SK-N-MC (cell line): ENCODE measurements around the gene PCED1B.

Experiments
- DNase-seq: peaks from one replicate; pipeline ENCODE4 v3.0.0-alpha.2; 2011; ENCODE audit warnings: low read depth, low spot score
- H3K27ac ChIP-seq: fragments of 200-600 bp; sonication (generic); 2 replicates; pipeline ENCODE4 v1.5.1; 2016; ENCODE audit warnings: mixed run types
- H3K36me3 ChIP-seq: fragments of 200-600 bp; sonication (generic); 2 replicates; pipeline ENCODE4 v1.6.1; 2017; ENCODE audit warnings: antibody characterized with exemption, low read length, mixed read lengths; ENCODE audit not compliant: insufficient read depth
- H3K4me3 ChIP-seq: fragments of 200-600 bp; sonication (generic); 2 replicates; pipeline ENCODE4 v1.5.1; 2016
- H3K9ac ChIP-seq: fragments of 200-600 bp; sonication (generic); 2 replicates; pipeline ENCODE4 v1.8.0; 2017; ENCODE audit warnings: mixed run types, mixed read lengths; ENCODE audit not compliant: insufficient read length
- H3K9me3 ChIP-seq: fragments of 200-600 bp; sonication (generic); 2 replicates; pipeline ENCODE4 v1.6.1; 2017; ENCODE audit warnings: low read depth, mild to moderate bottlenecking, antibody characterized with exemption, low read length, moderate library complexity, mixed read lengths
- EZH2 ChIP-seq: fragments of 200-600 bp; sonication (generic); IDR thresholded peaks from one replicate; pipeline ENCODE4 v1.6.1; 2017; ENCODE audit warnings: antibody characterized with exemption
- FOXP2 ChIP-seq: optimal IDR thresholded peaks from 2 replicates; pipeline ENCODE3; 2011; ENCODE audit warnings: mild to moderate bottlenecking, moderate library complexity; ENCODE audit not compliant: insufficient read depth; ENCODE audit errors: extremely low read length, control extremely low read depth
- POLR2AphosphoS5 ChIP-seq: IDR thresholded peaks from 2 replicates; pipeline ENCODE4 v1.6.1; 2012; ENCODE audit warnings: mild to moderate bottlenecking, low read depth, low read length, borderline replicate concordance

The PCED1B gene

DNA sequence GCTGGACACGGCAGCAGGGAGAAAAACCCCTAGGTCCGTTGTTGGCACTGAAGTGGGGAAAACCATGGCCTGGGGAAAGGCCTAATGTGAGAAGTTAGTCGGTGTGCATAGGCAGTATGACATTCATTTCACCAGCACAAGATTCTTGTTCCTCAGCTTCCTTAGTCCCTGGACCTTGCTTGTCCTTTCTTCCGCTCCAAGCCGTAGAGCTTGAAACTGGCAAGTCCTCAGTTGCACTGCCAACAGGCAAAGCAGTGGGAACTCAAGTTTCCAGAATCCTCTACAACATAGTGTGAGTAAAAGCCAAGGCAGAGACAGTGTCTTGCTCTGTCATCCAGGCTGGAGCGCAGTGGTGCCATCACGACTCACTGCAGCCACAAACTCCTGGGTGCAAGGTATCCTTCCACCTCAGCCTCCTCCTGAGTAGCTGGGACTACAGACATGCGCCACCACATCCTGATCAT lies 138.8 kb downstream of the PCED1B start:
- H3K9me3 ChIP-seq = no peaks in the 10 kb centered on the region
- H3K27ac ChIP-seq = no peak overlapping the region
- no peak for TF ChIP-seq FOXP2
- TF ChIP-seq POLR2AphosphoS5 = no peak
- TF ChIP-seq EZH2 = no peak
- H3K9ac ChIP-seq = no peak overlapping the region
- H3K36me3 ChIP-seq = no peaks in the 10 kb centered on the region
- DNase-seq = no peak
- H3K4me3 ChIP-seq = no peak overlapping the region

DNA sequence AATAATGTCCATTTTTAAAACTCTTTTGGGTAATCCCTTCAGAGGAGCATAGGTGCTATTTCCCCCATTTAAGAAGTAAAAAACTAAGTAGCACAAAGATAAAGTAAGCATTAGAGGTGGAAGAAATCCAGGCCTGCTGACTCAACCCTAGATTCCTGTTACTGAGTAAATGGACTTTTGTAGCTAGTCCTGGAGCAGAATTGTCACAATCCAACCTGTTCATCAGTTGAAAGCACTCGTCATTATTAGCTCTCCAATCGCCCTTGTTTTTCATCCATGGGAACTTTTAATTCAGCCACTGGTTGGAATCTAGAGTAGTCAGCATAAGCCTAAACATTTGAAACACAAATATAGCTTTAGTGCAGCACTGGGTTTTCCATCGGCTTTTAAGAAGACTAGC lies 139.8 kb downstream of the PCED1B start:
- no peak for DNase-seq
- no peak overlapping the region for H3K9ac ChIP-seq
- no peak for TF ChIP-seq FOXP2
- TF ChIP-seq EZH2 = no peak
- no peak for TF ChIP-seq POLR2AphosphoS5
- no peaks in the 10 kb centered on the region for H3K36me3 ChIP-seq
- H3K4me3 ChIP-seq = no peak overlapping the region
- no peaks in the 10 kb centered on the region for H3K9me3 ChIP-seq
- H3K27ac ChIP-seq = no peak overlapping the region

DNA sequence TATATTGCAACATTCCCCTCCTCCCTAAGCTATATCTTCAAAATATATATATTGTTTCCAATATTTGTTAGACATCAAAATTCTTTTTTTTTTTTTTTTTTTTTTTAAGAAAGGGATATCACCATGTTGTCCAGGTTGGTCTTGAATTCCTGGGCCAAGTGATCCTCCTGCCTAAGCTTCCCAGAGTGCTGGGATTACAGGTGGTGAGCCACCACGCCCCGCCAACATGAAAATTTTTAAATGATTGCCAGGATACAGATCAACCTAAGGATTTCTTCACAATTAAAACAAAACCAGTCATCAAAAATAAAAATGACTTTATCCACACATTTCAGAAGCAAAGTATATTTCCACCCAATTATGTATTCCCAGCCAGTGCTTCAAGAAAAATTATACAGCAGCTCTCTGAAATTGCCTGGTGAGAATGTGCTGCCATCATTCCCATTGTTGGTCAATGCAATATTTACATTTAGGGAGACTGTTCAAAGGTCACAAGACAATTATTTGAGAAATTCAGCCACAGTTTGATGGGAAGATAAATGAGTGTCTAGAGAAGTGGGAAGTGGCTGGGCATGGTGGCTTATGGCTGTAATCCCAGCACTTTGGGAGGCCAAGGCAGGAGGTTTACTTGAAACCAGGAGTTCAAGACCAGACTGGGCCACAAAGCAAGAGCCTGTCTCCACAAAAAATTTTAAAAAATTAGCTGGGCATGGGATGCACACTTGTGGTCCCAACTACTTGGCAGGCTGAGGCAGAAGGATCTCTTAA lies 142.0 kb downstream of the PCED1B start:
- H3K27ac ChIP-seq = no peak overlapping the region
- no peak for TF ChIP-seq POLR2AphosphoS5
- TF ChIP-seq FOXP2 = no peak
- no peak for TF ChIP-seq EZH2
- H3K9me3 ChIP-seq = no peaks in the 10 kb centered on the region
- no peak overlapping the region for H3K9ac ChIP-seq
- no peaks in the 10 kb centered on the region for H3K36me3 ChIP-seq
- no peak overlapping the region for H3K4me3 ChIP-seq
- no peak for DNase-seq

DNA sequence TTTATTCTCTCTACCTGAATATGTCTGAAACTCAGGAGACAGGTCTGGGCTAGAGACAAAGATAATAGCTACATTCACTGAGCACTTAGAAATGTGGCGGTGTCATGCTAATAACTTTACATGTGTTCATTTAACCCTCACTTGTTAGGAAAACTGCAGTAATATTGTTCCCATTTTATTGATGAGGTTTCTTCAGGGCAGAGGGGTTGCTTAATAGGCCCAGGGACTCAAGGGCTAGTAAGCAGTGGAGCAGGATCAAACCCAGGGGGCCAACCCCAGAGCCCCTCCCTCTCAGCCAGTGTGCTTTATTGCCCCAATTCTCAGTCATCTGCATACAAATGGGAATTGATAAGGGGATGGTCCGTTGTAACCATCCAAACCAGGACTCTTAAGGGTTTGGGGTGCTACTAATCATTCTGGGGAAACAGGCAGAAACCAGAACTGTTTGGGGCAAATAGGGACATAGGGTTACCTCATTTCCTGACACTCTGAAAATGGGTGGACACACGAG lies 143.2 kb downstream of the PCED1B start:
- Histone ChIP-seq H3K9me3 (no peaks in the 10 kb centered on the region), H3K4me3 (no peak overlapping the region), H3K27ac (peak overlapping the region; percentile 72), H3K9ac (peak overlapping the region; percentile 59), H3K36me3 (no peaks in the 10 kb centered on the region)
- DNase-seq = no peak
- TF ChIP-seq POLR2AphosphoS5 (no peak), FOXP2 (no peak), EZH2 (no peak)

DNA sequence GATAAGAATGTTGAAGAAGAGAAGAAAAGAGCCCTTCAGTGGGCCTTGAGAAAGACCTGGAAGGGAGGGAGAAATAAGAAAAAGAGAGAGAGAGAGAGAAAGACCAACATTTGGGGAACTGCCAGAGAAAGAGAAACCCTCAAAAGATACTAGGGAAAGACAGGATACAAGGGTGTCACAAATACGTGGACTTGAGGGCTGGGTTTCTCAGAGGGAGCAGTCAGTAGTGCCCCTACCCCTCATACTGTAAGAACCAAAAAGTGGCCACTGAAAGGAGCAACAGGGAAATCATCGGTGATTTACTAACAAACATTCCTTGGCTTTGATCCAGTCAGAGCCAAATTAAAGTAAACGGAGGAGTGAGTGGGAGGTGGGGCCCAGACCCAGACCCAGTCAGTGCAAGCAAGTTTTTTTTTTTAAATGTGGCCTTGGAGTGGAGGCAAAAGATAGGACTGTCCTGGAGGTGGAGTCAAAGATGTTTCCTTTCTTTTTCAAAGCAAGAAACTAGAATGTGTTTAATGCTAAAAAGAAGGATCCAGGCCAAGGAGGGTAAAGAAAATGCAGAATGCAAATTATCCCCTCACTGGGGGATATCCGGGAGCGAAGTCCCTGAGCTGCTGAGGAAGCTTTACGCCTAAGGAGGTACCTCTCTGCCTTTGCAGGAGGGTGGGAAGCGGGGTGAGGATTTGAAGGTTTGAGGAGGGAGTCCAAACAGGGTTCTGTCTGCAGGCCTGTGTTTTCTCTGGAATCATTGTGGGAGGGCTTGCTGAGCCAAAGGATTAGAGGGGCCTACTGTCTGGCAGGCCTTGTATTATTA lies 143.8 kb downstream of the PCED1B start:
- H3K27ac ChIP-seq = peak overlapping the region; percentile 72
- H3K4me3 ChIP-seq = peak overlapping the region; percentile 30
- no peaks in the 10 kb centered on the region for H3K36me3 ChIP-seq
- H3K9me3 ChIP-seq = no peaks in the 10 kb centered on the region
- no peak for DNase-seq
- peak overlapping the region; percentile 59 for H3K9ac ChIP-seq
- TF ChIP-seq POLR2AphosphoS5 (no peak), FOXP2 (no peak), EZH2 (no peak)

DNA sequence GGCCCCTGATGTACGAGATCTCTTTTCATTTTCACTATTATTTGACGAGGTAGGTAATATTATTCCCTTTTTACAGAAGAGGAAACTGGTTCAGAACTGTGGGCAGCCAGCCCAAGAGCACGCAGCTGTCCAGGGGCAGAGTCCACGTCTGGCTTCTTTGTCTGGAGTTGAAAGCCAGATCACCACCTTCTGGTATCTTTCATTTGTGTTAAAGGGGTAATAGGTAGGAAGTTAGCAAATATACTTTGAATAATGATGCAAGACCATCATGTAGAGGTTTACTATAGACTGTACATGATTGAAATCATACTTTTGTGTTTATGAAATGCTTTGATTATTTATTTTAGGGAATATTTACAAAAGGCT lies 144.4 kb downstream of the PCED1B start:
- TF ChIP-seq FOXP2 (no peak), POLR2AphosphoS5 (no peak), EZH2 (no peak)
- H3K9ac ChIP-seq = peak overlapping the region; percentile 59
- peak overlapping the region; percentile 72 for H3K27ac ChIP-seq
- H3K9me3 ChIP-seq = no peaks in the 10 kb centered on the region
- H3K36me3 ChIP-seq = no peaks in the 10 kb centered on the region
- peak overlapping the region; percentile 30 for H3K4me3 ChIP-seq
- DNase-seq = no peak

DNA sequence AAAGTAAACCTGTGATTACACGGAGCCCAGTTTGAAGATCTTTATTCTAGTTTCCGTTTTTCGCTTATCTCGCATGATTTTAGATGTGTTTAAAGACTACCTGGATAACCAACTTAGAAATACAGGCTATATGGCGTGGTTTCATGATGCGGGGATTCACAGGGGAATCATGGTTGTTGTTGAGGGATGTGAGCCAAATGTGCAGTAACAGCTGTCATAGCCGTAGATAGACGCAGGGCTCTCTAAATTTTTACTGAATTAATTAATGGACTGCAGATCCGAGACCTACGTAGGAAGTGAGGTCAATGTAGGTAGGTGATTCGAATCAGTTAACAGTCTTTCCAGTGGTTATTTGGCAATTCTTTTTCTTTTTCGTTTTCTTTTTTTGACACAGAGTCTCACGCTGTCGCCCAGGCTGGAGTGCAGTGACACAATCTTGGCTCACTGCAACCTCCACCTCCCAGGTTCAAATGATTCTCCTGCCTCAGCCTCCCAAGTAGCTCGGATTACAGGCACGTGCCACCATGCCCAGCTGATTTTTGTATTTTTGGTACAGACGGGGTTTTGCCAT lies 145.2 kb downstream of the PCED1B start:
- Histone ChIP-seq H3K27ac (no peak overlapping the region), H3K9ac (no peak overlapping the region), H3K4me3 (no peak overlapping the region), H3K36me3 (no peaks in the 10 kb centered on the region), H3K9me3 (no peaks in the 10 kb centered on the region)
- TF ChIP-seq EZH2 = no peak
- no peak for TF ChIP-seq POLR2AphosphoS5
- no peak for TF ChIP-seq FOXP2
- DNase-seq = no peak

DNA sequence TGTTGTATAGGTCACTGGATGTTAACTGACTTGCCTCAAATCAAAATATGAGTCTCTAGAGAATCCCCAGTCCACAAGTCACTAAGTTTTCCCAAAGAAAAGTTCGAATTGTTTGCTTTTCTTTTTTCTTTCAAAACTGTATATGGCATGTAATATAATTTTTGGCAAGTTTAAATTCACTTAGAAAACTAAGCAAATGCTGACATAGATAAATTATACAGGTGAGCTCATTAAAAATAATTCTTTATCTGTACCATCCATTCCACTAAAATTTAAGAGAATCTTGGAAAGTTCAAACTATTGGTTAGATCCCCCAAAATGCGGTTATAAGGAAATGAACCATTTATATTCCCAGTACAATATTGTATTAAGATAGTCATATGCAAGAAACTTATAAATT lies 145.9 kb downstream of the PCED1B start:
- TF ChIP-seq POLR2AphosphoS5 (no peak), FOXP2 (no peak), EZH2 (no peak)
- Histone ChIP-seq H3K4me3 (no peak overlapping the region), H3K9ac (no peak overlapping the region), H3K36me3 (no peaks in the 10 kb centered on the region), H3K27ac (no peak overlapping the region), H3K9me3 (no peaks in the 10 kb centered on the region)
- no peak for DNase-seq
